ENCODE measurements around the gene RDX. TPM values are rescaled to one million over a fixed set of nuclear protein-coding genes. Genes with fewer than 3 reads are reported as not detected.
A peak's percentile ranks its signal among the peaks of the same experiment; 100 is the strongest.

The RDX gene
- total RNA-seq, 1 experiment from 2014 or later, result 67.6 TPM

- no peak for DNase-seq (ENCODE audit: low read depth)
Measured at GRCh38 chr11:110133160-110133559, 163.3 kb downstream of the RDX start.

GRCh38 chr11:110131386-110132123, 164.9 kb downstream of the RDX start:
- DNase-seq (ENCODE audit: low read depth), result no peak

DNA sequence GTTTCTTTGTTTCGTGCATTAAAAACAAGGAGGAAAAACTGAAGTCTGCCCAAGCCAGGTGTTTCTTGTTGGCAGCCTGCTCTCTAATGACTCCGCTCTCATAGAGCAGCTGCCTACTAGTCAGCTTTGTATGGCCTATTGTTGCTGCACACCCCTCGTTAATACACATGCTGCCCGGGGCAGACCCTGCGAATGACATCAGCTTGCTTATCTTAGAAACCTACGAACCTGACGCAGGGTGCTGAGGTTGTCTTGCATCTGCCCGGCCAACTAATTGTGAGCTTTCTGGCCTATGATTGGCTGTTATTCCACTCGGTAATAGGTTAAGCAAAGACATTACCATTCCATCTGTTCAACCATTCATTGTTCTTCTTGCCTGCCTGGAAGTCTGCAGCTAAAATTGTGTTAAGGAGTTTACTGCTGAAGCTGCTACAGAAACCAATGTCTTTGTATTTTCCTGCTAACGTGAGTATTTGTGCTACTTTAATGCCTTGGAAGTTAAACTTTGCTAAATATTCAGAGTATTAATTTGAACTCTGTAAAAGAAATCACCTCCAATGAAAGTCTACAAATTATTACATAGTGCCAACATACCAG, 165.7 kb downstream of the RDX start:
- no peak for DNase-seq (ENCODE audit: low read depth)

DNA sequence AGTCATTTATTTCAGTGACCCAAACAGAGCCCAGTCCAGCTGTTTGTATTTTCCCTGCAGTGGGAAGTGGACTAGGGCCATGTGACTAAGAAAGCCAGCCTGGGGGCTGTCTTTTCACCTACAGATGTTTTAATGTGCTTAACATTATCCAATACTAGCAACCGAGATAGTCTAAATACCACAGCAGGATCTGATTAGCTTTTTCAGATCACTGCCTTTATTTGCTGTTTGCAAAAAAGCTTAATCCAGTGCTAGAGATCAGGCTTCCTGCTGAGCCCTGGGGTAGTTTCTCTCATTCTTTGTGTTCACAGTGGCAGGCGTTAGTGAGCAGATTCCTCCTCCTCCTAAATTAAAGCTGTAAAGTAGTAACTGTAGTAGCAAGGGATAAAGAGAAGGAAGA, 168.3 kb downstream of the RDX start:
- DNase-seq (ENCODE audit: low read depth), result no peak

- no peak for DNase-seq (ENCODE audit: low read depth)
Measured at GRCh38 chr11:110126936-110127335, 169.5 kb downstream of the RDX start.

- DNase-seq (ENCODE audit: low read depth), result peak; percentile 39
Measured at GRCh38 chr11:110125632-110126031, 170.8 kb downstream of the RDX start.

Other genes starting within 250 kb of the RDX start
- gene ZC3H12C, start 203.2 kb downstream of the RDX start, total RNA-seq (2014; rRNA removed; shearing (Covaris generic)), result 6.3 and 8.3 TPM in 2 replicates
- gene FDX1, start 133.3 kb upstream of the RDX start, total RNA-seq (2014; rRNA removed; shearing (Covaris generic)), result 11.7 and 13.0 TPM in 2 replicates